Erythroblast (primary cell): Measurements from ENCODE around the gene PHF12.

Source experiments
- GATA1 ChIP-seq: IDR thresholded peaks from 2 replicates; pipeline ENCODE4 v1.6.1; 2011; ENCODE audit warnings: low read depth, mild to moderate bottlenecking, control low read depth, low read length, moderate library complexity
- POLR2A ChIP-seq: IDR thresholded peaks from 2 replicates; pipeline ENCODE4 v1.6.1; 2011; ENCODE audit warnings: mild to moderate bottlenecking, low read length

GRCh38 chr17:28969706-28970393, 18.5 kb upstream of the PHF12 start:
- TF ChIP-seq POLR2A (no peak), GATA1 (no peak)
